Activated CD4-positive, alpha-beta memory T cell treated with anti-CD3 and anti-CD28 coated beads, Interleukin-2, amount 10 ng/mL, durations not matched to agents 7 days and 5 days (primary cell): ENCODE results near the gene CCNK. TPM values are rescaled to one million over a fixed set of nuclear protein-coding genes. Genes with fewer than 3 reads are reported as not detected.

Source experiments
- total RNA-seq, 2 experiments: library from RNA; stranded (reverse); gene quantifications; one replicate each; pipeline ENCODE4 v1.2.3, GENCODE V29; 2021

Gene CCNK
- total RNA-seq, 2 experiments from 2014 or later: 79.2 to 83.7 TPM

Other genes with a start within 250 kb of the CCNK start
- gene BCL11B, start 209.2 kb upstream of the CCNK start, total RNA-seq: 10 to 100 TPM; 81.7 to 82.0 TPM
- 10 to 100 TPM; 63.8 to 66.3 TPM for gene SETD3, start 550 bp upstream of the CCNK start, total RNA-seq
- 10 to 100 TPM; 10.2 to 11.7 TPM for gene CCDC85C, start 122.8 kb downstream of the CCNK start, total RNA-seq
- under 1 TPM; 0.08 to 0.10 TPM for gene HHIPL1, start 163.7 kb downstream of the CCNK start, total RNA-seq
- gene CYP46A1, start 202.9 kb downstream of the CCNK start, total RNA-seq: under 1 TPM; 0.13 to 0.23 TPM